Measurements from ENCODE around the gene STPG4.

The STPG4 gene

GRCh38 chr2:47073641-47074040 is 81.5 kb downstream of the STPG4 start:
- no peak overlapping the region for H3K4me3 ChIP-seq (ENCODE audit: low read depth, low read length)

- H3K4me3 ChIP-seq (ENCODE audit: low read depth, low read length), result no peak overlapping the region
These were observed 81.9 kb downstream of the STPG4 start for GRCh38 chr2:47073217-47073616.

- H3K4me3 ChIP-seq (ENCODE audit: low read depth, low read length), result no peak overlapping the region
These were observed 82.3 kb downstream of the STPG4 start for GRCh38 chr2:47072728-47073191.

- H3K4me3 ChIP-seq (ENCODE audit: low read depth, low read length), result no peak overlapping the region
These were observed 83.0 kb downstream of the STPG4 start for GRCh38 chr2:47072018-47072691.

- no peak overlapping the region for H3K4me3 ChIP-seq (ENCODE audit: low read depth, low read length)
These were observed 83.9 kb downstream of the STPG4 start for GRCh38 chr2:47070920-47071824.

GRCh38 chr2:47070155-47070919 is 84.8 kb downstream of the STPG4 start:
- no peak overlapping the region for H3K4me3 ChIP-seq (ENCODE audit: low read depth, low read length)

GRCh38 chr2:47069628-47070154 is 85.4 kb downstream of the STPG4 start:
- no peak overlapping the region for H3K4me3 ChIP-seq (ENCODE audit: low read depth, low read length)

GRCh38 chr2:47068981-47069627 is 86.0 kb downstream of the STPG4 start:
- no peak overlapping the region for H3K4me3 ChIP-seq (ENCODE audit: low read depth, low read length)

- H3K4me3 ChIP-seq (ENCODE audit: low read depth, low read length), result no peak overlapping the region
These were observed 87.2 kb downstream of the STPG4 start for GRCh38 chr2:47067788-47068407.

GRCh38 chr2:47065771-47066380 is 89.2 kb downstream of the STPG4 start:
- H3K4me3 ChIP-seq (ENCODE audit: low read depth, low read length), result no peak overlapping the region

- H3K4me3 ChIP-seq (ENCODE audit: low read depth, low read length), result no peak overlapping the region
These were observed 89.8 kb downstream of the STPG4 start for GRCh38 chr2:47065343-47065742.

GRCh38 chr2:47064106-47064505 is 91.0 kb downstream of the STPG4 start:
- H3K4me3 ChIP-seq (ENCODE audit: low read depth, low read length), result no peak overlapping the region

GRCh38 chr2:47063538-47063930 is 91.6 kb downstream of the STPG4 start:
- no peak overlapping the region for H3K4me3 ChIP-seq (ENCODE audit: low read depth, low read length)

- H3K4me3 ChIP-seq (ENCODE audit: low read depth, low read length), result no peak overlapping the region
These were observed 92.2 kb downstream of the STPG4 start for GRCh38 chr2:47062681-47063537.

- no peak overlapping the region for H3K4me3 ChIP-seq (ENCODE audit: low read depth, low read length)
These were observed 93.0 kb downstream of the STPG4 start for GRCh38 chr2:47061944-47062678.

GRCh38 chr2:47060652-47061170 is 94.4 kb downstream of the STPG4 start:
- H3K4me3 ChIP-seq (ENCODE audit: low read depth, low read length), result no peak overlapping the region

- no peak overlapping the region for H3K4me3 ChIP-seq (ENCODE audit: low read depth, low read length)
These were observed 96.8 kb downstream of the STPG4 start for GRCh38 chr2:47058003-47058931.
